Measurements from ENCODE around the gene AXDND1. TPM values are rescaled to one million over a fixed set of nuclear protein-coding genes. Genes with fewer than 3 reads are reported as not detected.
"Not testable (repeated sequence)": the region's sequence is repeated elsewhere in the genome, so short reads cannot be mapped to it uniquely, and the experiment has no call there.

AXDND1 gene
- total RNA-seq, 2 experiments from 2014 or later, result 0.21 TPM; not detected in 1

DNA sequence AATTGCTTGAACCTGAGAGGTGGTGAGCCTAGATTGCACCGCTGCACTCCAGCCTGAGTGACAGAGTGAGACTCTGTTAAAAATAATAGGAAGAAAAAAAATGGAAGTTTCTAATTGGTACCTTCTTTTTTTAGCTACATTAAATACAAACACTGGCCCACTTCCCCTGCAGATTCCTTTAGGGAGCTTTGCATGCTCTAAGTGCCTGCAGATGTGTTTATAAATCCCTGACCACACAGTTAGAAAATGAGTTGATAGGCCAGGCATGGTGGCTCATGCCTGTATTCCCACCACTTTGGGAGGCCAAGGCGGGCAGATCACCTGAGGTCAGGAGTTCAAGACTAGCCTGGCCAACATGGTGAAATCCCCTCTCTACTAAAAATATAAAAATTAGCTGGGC, 4.1 kb upstream of the AXDND1 start:
- POLR2A ChIA-PET, result not testable (repeated sequence)
- CTCF ChIA-PET, result interaction anchor here (0.7 kb wide), 1 partner anchor 9 kb away, joined by 3 read pairs; no protein-coding TSS in a partner anchor

- POLR2A ChIA-PET, result interaction anchor here (0.6 to 1.8 kb wide), 2 partner anchors 72 to 500 kb away, joined by 3 to 15 read pairs; partner anchors contain the start of gene SOAT1
Observed at GRCh38 chr1:179366093-179366800, 476 bp downstream of the AXDND1 start.

DNA sequence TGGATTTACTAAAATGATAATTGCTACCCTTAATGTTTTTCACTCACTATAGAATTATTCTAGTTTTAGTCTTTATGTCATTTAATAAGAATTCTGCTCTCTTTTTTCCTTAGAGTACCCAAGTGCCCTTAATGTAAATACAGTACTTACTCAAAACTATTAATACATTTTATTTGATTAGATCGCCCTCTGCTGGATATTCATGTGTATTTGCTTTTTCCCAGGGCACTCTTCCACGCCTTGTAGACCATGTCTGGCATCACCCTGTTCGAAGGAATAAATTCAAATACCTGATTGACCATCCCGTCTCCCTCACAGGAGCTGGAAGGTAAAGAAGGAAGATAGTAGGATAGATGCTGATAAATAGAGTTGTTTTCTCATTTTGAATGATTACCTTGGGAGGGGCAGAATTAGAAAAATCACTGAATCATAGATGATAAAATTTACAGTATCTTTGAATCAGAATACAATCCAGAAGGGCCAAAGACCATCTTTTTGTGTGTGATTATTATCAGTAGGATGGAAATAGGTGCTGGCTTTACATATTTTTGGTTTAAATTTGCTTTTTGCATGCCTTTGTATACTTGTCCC, 4.1 kb downstream of the AXDND1 start:
- POLR2A ChIA-PET, result interaction anchor here (0.6 kb wide), 1 partner anchor 1719 kb away, joined by 8 read pairs; no protein-coding TSS in a partner anchor

More at GRCh38 chr1:179366093-179366800, 476 bp downstream of the AXDND1 start:
- CTCF ChIA-PET, result interaction anchor here (0.6 to 1.1 kb wide), 5 partner anchors 71 to 550 kb away, joined by 3 read pairs; no protein-coding TSS in a partner anchor

GRCh38 chr1:179372160-179372559, 6.4 kb downstream of the AXDND1 start:
- ChIA-PET POLR2A (no interaction called here), CTCF (no interaction called here)

More for the DNA sequence above, 4.1 kb downstream of the AXDND1 start:
- CTCF ChIA-PET, result interaction anchor here (0.6 to 2.8 kb wide), 9 partner anchors 8 to 838 kb away, joined by 3 to 10 read pairs (median 4); partner anchors contain the start of gene TOR3A

DNA sequence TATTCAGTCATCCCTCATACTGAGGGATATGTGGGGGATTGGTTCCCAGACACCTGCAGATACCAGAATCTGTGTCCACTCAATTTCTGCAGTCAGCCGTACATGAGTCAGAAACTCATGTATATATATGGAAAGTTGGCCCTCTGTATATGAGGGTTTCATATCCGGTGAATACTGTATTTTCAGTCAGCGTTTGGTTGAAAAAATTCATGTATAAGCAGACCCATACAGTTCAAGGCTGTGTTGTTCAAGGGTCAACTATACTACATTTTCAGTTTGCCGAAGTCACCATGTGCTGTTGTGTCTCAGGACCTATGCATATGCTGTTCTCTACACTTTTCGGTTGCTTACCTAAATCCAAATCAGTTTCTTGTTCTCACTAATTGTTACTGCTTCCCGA, 10.5 kb downstream of the AXDND1 start:
- POLR2A ChIA-PET, result no interaction called here
- CTCF ChIA-PET, result no interaction called here

- CTCF ChIA-PET, result no interaction called here
- POLR2A ChIA-PET, result no interaction called here
Observed at GRCh38 chr1:179380299-179380698, 14.5 kb downstream of the AXDND1 start.

DNA sequence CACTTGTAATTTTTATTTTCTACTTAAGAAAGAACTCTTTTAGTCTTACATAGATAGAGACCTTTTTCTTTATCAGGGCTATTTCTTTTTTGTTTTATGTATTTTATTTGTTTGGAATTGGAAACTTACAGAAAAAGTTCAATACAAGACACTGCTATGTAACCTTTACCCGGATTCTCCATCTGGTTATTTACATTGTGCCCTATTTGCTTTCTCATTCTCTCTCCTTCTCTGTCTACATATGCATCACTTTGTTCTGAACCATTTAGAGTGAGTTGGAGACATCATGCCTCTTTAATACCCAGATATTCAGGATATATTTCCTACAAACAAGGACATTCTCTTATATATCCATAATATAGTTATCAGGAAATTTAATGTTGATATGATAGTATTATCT, 18.3 kb downstream of the AXDND1 start:
- POLR2A ChIA-PET, result no interaction called here
- CTCF ChIA-PET, result no interaction called here

GRCh38 chr1:179385510-179385909, 19.7 kb downstream of the AXDND1 start:
- POLR2A ChIA-PET, result no interaction called here
- CTCF ChIA-PET, result no interaction called here

DNA sequence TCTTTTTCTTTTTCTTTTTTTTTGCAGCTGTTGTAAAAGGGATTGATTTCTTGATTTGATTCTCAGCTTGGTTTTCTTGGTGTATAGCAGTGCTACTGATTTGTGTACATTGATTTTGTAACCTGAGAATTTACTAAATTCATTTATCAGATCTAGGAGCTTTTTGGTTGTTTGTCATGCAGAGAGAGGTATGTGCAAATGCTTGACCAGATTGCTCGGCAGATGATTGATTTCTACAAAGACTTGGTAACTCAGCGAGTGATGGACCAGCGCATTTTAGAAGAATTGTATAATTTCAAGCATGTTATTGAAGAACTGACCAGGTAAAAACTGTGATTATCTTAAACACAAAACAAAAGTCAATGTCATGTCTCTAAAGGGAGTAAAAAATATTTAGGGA, 27.9 kb downstream of the AXDND1 start:
- POLR2A ChIA-PET, result no interaction called here
- CTCF ChIA-PET, result no interaction called here

GRCh38 chr1:179399399-179399798, 33.6 kb downstream of the AXDND1 start:
- CTCF ChIA-PET, POLR2A ChIA-PET: not testable (repeated sequence)

DNA sequence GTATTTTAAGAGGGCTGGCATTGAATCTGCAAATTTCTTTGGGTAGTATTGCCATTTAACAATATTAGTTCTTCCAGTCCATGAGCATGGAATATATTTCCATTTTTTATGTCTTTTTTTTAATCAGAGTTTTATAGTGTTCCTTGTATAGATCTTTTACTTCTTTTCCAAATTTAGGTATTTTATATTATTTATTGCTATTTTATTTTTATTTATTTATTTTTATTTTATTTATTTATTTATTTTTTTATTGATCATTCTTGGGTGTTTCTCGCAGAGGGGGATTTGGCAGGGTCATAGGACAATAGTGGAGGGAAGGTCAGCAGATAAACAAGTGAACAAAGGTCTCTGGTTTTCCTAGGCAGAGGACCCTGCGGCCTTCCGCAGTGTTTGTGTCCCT, 52.0 kb downstream of the AXDND1 start:
- POLR2A ChIA-PET, CTCF ChIA-PET: not testable (repeated sequence)

GRCh38 chr1:179418706-179419105, 52.9 kb downstream of the AXDND1 start:
- POLR2A ChIA-PET, CTCF ChIA-PET: not testable (repeated sequence)

- ChIA-PET POLR2A (no interaction called here), CTCF (no interaction called here)
Observed at GRCh38 chr1:179424610-179425009, 58.8 kb downstream of the AXDND1 start.

DNA sequence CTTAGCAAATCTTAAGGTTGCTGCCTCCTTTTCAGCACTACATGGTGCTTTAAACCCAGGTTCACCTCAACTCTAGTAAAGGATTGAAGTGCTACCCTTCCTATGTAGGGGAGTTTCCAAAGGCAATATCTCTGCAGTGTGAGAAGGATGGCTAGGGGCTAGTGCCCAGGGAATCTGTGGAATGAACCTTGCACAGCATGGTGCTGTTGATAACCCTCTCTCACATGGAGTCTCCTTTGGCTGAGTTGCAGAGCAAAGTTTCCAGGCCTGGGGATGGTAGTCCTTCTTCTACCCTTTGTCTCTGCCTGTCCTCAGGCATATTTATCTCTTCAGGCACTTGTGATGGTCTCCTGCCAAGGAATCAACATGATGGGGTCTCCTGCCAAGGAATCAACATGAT, 59.4 kb downstream of the AXDND1 start:
- ChIA-PET POLR2A (no interaction called here), CTCF (no interaction called here)

- POLR2A ChIA-PET, result no interaction called here
- CTCF ChIA-PET, result no interaction called here
Observed at GRCh38 chr1:179437171-179437570, 71.4 kb downstream of the AXDND1 start.

GRCh38 chr1:179439646-179440045, 73.9 kb downstream of the AXDND1 start:
- CTCF ChIA-PET, result not testable (repeated sequence)

GRCh38 chr1:179440301-179440700, 74.5 kb downstream of the AXDND1 start:
- CTCF ChIA-PET, POLR2A ChIA-PET: not testable (repeated sequence)

More at GRCh38 chr1:179439646-179440045, 73.9 kb downstream of the AXDND1 start:
- POLR2A ChIA-PET, result not testable (repeated sequence)

GRCh38 chr1:179440971-179441370, 75.2 kb downstream of the AXDND1 start:
- ChIA-PET CTCF (no interaction called here), POLR2A (no interaction called here)

GRCh38 chr1:179441501-179441900, 75.7 kb downstream of the AXDND1 start:
- ChIA-PET CTCF (no interaction called here), POLR2A (no interaction called here)

DNA sequence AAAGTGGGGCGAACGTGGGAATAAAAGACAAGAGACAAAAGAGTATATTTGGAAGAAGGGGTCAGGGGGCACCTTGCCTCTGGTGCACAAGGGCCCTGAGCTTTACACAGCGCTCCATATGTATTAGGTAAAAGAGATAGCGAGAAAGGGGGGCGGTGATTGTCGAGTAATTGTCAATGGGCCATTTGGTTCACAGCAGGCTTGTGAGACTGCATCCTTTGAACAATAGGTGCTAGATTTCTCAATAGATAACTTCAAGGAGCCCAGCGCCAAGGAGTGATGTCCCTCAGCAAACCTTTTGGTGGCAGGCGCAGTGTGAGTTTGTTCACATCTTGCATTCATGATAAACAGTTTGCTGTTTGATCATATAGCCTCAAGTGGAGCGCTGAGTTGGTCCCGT, 77.1 kb downstream of the AXDND1 start:
- CTCF ChIA-PET, result not testable (repeated sequence)

DNA sequence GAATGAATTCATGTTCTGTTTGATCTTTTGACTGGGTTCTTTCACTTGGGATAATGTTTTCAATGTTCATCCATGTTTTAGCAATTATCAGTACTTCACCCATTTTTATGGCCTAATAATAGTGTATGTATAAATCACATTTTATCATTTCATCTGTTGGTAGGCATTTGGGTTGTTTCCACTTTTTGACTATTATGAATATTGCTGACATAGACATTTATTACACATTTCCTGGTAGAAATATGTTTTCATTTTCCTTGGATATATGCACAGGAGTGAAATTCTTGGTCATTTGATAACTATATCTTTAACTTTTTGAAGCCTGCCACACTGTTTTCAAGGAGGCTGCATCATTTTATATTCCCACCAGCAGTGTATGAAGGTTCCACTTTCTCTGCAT, 79.8 kb downstream of the AXDND1 start:
- CTCF ChIA-PET, result no interaction called here
- POLR2A ChIA-PET, result no interaction called here

More for the DNA sequence above, 77.1 kb downstream of the AXDND1 start:
- POLR2A ChIA-PET, result not testable (repeated sequence)

- POLR2A ChIA-PET, result no interaction called here
- CTCF ChIA-PET, result no interaction called here
Observed at GRCh38 chr1:179447489-179447888, 81.7 kb downstream of the AXDND1 start.
